Pancreas (tissue), 10 donors: ENCODE results near the gene VILL. TPM values are rescaled to one million over a fixed set of nuclear protein-coding genes. Genes with fewer than 3 reads are reported as not detected.
A peak's percentile ranks its signal among the peaks of the same experiment; 100 is the strongest.

Source experiments
- ATAC-seq, 4 donors: fragments of 200-7000 bp; cut with Tn5 transposase; one replicate each; pipeline versions ENCODE4 v1.8.0 to v1.9.1; 2020; ENCODE audit warnings: mild to moderate bottlenecking in 4 of 4, moderate library complexity in 4 of 4
- DNase-seq, 6 donors: peaks; one replicate each; pipeline ENCODE4 v3.0.0-alpha.2; 2020
- FAIRE-seq: peaks from 2 replicates; lab custom pipeline; 2012; peaks lifted over from hg19 to GRCh38; lab: Jason Lieb, UNC
- H3K27ac ChIP-seq, 4 donors: fragments of 200-600 bp; sonication (generic); 1 replicate in 3 of 4; 2 replicates in 1 of 4; pipeline versions ENCODE4 v1.5.0 to v1.8.0; 2020
- H3K27me3 ChIP-seq, 4 donors: fragments of 200-600 bp; one replicate each; pipeline ENCODE4 v1.8.0; 2021
- H3K36me3 ChIP-seq, 3 donors: fragments of 200-600 bp; sonication (generic) in 1 of 3; one replicate each; pipeline versions ENCODE4 v1.5.0 to v1.8.0; 2020 to 2021
- H3K4me1 ChIP-seq, 3 donors: fragments of 200-600 bp; one replicate each; pipeline ENCODE4 v1.8.0; 2021
- H3K4me3 ChIP-seq, 4 donors: fragments of 200-600 bp; sonication (generic) in 2 of 4; one replicate each; pipeline versions ENCODE4 v1.5.0 to v1.8.0; 2020 to 2021
- H3K9me3 ChIP-seq, 4 donors: fragments of 200-600 bp; one replicate each; pipeline ENCODE4 v1.8.0; 2021
- WGBS, 2 donors: extraction: QIAGEN DNeasy Blood & Tissue Kit; methylation state at CpG; one replicate each; pipeline ENCODE4 v1.1.7; 2013; 5-methylcytosine and 5-hydroxymethylcytosine counted together
- intact Hi-C, 3 donors: fragments of 100-400 bp; cut with DNase I; formaldehyde crosslinking; loops; one replicate each; pipeline versions ENCODE4 v1.11.1 to v1.14.2; 2022
- polyA plus RNA-seq, 2 donors: library from polyadenylated mRNA; stranded (reverse); fragments of 200-250 nt; gene quantifications; one replicate each; pipeline ENCODE4 v1.2.3, GENCODE V29; 2013
- total RNA-seq, 6 donors: library from RNA; stranded (reverse); fragmentation: NEBNext Ultra II Directional in 4 of 6; extraction: Animal tissue kit (Norgen Biotek cat#: 25700) in 4 of 6; gene quantifications; one replicate each; pipeline versions ENCODE4 v1.2.1 to v1.2.4, GENCODE V29; 2021 to 2023
- TF ChIP-seq, protein P1 (sequence below), 4 donors: fragments of 200-600 bp; sonication (generic) in 3 of 4; IDR thresholded peaks; one replicate each; pipeline versions ENCODE4 v1.5.0 to v1.8.0; 2021; ENCODE audit warnings: antibody characterized with exemption in 4 of 4
- donor health status: healthy with polysubstance abuse.
- donor health status: DM: no; HTN: no; CAD: no; lungs with moderate emphysema.
- donor health status: DM: no; HTN: no; CAD: no.
- donor health status: control.
- donor health status: control.
- donor health status: Bipolar disorder and iron deficiency.
- donor health status: DM: yes; HTN: yes; CAD: no.
- donor health status: DM: no; HTN: no; CAD: no.
- donor health status: DM: no; HTN: no; CAD: no.
- donor health status: DM: yes; HTN: yes; CAD: no.

The VILL gene
- total and polyA plus RNA-seq, 8 donors, result 1.2 to 7.0 (median 3.8) TPM

DNA sequence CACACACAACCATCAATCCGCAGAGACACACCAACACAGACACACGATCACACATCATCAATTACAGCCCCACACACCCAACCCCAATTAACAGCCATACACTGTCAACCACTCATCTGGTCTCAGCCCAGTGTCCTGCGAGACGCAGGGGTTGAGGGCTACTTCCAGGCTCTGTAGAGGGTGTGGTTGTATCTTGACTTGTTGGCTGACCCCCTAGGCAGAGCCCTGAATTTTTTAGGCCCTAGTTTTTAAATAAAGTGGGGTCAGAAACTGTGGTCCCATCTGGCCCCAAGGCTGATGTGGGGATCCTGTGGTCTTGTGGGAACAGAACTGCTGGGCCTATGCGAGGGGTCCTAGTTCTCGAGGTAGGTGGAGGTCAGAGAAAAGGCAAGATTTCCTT, 9.2 kb downstream of the VILL start:
- Histone ChIP-seq H3K4me3 (no peak overlapping the region), H3K4me1 (peaks cover 16 to 20% (median 17%) of the 10 kb centered on the region in 3 donors), H3K27ac (no peak overlapping the region), H3K36me3 (no peaks in the 10 kb centered on the region), H3K27me3 (no peaks in the 10 kb centered on the region), H3K9me3 (no peaks in the 10 kb centered on the region)
- FAIRE-seq, result no peak
- WGBS, 2 donors, result 89 to 95% methylated on average over 6 of the region's 6 CpGs
- TF ChIP-seq, protein P1, sequence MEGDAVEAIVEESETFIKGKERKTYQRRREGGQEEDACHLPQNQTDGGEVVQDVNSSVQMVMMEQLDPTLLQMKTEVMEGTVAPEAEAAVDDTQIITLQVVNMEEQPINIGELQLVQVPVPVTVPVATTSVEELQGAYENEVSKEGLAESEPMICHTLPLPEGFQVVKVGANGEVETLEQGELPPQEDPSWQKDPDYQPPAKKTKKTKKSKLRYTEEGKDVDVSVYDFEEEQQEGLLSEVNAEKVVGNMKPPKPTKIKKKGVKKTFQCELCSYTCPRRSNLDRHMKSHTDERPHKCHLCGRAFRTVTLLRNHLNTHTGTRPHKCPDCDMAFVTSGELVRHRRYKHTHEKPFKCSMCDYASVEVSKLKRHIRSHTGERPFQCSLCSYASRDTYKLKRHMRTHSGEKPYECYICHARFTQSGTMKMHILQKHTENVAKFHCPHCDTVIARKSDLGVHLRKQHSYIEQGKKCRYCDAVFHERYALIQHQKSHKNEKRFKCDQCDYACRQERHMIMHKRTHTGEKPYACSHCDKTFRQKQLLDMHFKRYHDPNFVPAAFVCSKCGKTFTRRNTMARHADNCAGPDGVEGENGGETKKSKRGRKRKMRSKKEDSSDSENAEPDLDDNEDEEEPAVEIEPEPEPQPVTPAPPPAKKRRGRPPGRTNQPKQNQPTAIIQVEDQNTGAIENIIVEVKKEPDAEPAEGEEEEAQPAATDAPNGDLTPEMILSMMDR (IDR thresholded peaks at IDR 0.05), result no peak
- peak in 4 of 6 donors; percentile 1 to 21 (median 13) for DNase-seq
- intact Hi-C loops, result no loop called here
- ATAC-seq, result no peak

DNA sequence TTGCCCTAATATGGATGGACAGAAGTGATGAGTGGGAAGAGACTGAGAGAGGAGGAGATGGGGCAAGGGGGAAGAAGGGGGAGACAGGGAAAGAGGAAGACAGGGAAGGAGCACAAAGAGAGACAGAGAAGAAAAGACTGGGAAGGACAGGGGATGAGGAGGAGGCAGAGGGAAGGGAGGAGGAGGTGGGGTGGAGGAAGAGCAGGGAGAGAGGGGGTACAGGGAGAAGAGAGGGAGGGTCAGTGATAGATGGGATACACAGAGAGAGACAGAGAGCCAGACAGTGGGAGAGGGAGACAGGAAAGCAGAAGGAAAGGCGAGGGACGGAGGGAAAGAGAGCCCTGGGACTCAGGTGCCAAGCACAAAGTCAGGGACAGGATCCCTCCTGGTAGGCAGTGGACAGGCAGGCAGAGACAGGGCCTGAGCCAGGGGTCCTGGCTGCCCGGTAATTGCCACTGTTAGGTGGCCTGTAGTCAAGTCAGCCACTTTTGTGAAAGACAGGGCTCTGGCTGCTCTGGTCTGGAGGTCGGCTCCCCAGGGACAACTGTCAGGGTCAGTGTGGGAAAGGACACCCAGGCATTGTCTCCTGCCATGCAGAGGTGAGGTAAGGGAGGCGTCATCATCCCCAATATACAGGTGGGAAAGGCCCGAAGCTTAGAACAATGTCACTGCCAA, 9.8 kb downstream of the VILL start:
- no peak overlapping the region for H3K4me3 ChIP-seq
- H3K27me3 ChIP-seq, result no peaks in the 10 kb centered on the region
- intact Hi-C loops, result no loop called here
- ATAC-seq (no peak), FAIRE-seq (no peak), DNase-seq (peak in 5 of 6 donors; percentile 2 to 40 (median 21))
- 90 to 93% methylated on average over 6 of the region's 6 CpGs for WGBS, 2 donors
- no peaks in the 10 kb centered on the region for H3K36me3 ChIP-seq
- H3K4me1 ChIP-seq, result peaks cover 16 to 25% (median 17%) of the 10 kb centered on the region in 3 donors
- H3K9me3 ChIP-seq, result no peaks in the 10 kb centered on the region
- no peak overlapping the region for H3K27ac ChIP-seq
- TF ChIP-seq, protein P1 (IDR thresholded peaks at IDR 0.05), result no peak

DNA sequence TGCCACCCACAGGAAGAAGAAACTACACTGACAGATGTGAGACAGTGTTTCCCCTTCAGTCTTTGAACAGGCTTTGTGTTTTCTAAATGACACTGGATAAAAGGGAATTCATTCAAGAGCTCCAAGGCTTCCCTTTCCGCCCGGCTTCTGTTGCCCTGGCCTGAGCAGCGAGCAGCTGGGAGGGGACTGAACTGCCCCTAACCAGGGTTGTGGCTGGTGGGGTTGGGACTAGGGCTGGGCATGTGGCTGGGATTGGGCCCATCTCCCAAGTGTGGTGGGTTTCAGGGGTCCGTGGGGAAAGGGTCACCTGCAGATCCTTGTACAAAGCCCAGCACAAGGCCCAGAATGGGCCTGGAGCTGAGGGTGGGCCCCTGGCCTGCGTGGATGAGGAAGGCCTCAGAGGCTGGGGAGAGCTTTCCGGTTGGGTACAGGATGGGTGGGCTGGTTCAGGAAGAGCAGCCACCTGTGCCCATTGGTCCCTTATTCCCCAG, 10.4 kb downstream of the VILL start:
- no peak for ATAC-seq
- no peak for FAIRE-seq
- 94 to 97% methylated on average over 6 of the region's 6 CpGs for WGBS, 2 donors
- intact Hi-C loops, result no loop called here
- H3K4me1 ChIP-seq, result peaks cover 16 to 30% (median 17%) of the 10 kb centered on the region in 3 donors
- TF ChIP-seq, protein P1 (IDR thresholded peaks at IDR 0.05), result no peak
- no peaks in the 10 kb centered on the region for H3K27me3 ChIP-seq
- no peak overlapping the region for H3K4me3 ChIP-seq
- H3K36me3 ChIP-seq, result no peaks in the 10 kb centered on the region
- H3K9me3 ChIP-seq, result no peaks in the 10 kb centered on the region
- no peak overlapping the region for H3K27ac ChIP-seq
- DNase-seq, result peak in 4 of 6 donors; percentile 1 to 56 (median 30)

DNA sequence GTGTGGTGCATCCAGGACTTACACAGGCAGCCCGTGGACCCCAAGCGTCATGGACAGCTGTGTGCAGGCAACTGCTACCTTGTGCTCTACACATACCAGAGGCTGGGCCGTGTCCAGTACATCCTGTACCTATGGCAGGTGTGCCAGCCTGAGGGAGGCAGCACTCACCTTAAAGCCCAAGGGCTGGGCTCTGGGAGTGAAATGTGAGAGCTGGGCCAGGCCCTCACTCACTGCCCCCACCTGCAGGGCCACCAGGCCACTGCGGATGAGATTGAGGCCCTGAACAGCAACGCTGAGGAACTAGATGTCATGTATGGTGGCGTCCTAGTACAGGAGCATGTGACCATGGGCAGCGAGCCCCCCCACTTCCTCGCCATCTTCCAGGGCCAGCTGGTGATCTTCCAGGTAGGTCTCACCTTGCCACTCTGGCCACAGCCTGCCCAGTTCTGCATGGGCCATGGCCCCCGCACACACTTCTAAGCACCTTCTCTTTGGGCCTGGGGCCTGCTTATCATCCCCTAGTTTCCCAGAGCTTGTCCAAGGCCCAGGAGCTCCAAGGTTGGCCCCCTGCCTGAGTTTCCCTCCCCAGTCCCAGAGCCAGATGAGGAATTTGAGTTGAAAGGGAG, 11.0 kb downstream of the VILL start:
- Histone ChIP-seq H3K27ac (no peak overlapping the region), H3K4me3 (no peak overlapping the region), H3K27me3 (no peaks in the 10 kb centered on the region), H3K4me1 (peaks cover 16 to 30% (median 17%) of the 10 kb centered on the region in 3 donors), H3K9me3 (no peaks in the 10 kb centered on the region), H3K36me3 (no peaks in the 10 kb centered on the region)
- TF ChIP-seq, protein P1 (IDR thresholded peaks at IDR 0.05), result no peak
- WGBS, 2 donors, result 64 to 70% methylated on average over 9 of the region's 9 CpGs
- FAIRE-seq (no peak), DNase-seq (peak; percentile 13 to 75 (median 58)), ATAC-seq (no peak)
- intact Hi-C loops, result no loop called here
